NB4 (cell line): Measurements from ENCODE around the gene SLC25A11.

Experiments
- CTCF ChIP-seq: IDR thresholded peaks from one replicate; pipeline ENCODE4 v1.5.1; 2012; ENCODE audit warnings: low read depth, low read length
- MAX ChIP-seq: IDR thresholded peaks from 2 replicates; pipeline ENCODE4 v1.6.1; 2011; ENCODE audit warnings: low read depth, low read length
- POLR2A ChIP-seq: IDR thresholded peaks from 2 replicates; pipeline ENCODE4 v1.6.1; 2011; ENCODE audit warnings: mild to moderate bottlenecking; ENCODE audit not compliant: insufficient read length; ENCODE audit errors: extremely low read depth

DNA sequence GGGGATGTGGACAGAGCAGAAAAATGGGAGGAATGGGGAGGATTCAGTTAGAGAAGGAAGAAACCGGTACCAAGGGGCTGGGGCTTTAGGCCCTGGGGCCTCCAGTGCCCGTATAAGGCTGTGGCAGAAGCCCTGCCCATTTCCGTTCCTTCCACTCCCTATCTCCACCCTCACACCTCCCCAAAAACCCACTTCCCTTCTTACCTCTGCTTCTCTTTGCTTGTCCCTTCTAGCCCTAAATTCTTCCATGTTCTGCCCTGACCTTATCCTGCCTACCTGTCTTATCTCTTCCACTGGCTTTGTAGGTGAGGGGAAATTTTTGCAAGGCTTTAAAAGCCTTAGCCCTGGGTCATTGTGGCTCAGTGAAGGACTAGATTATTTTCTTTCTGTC, 4.3 kb upstream of the SLC25A11 start:
- TF ChIP-seq POLR2A, result no peak
- TF ChIP-seq CTCF, result no peak
- no peak for TF ChIP-seq MAX
